ENCODE results near the gene VPS50.

The VPS50 gene, protein sequence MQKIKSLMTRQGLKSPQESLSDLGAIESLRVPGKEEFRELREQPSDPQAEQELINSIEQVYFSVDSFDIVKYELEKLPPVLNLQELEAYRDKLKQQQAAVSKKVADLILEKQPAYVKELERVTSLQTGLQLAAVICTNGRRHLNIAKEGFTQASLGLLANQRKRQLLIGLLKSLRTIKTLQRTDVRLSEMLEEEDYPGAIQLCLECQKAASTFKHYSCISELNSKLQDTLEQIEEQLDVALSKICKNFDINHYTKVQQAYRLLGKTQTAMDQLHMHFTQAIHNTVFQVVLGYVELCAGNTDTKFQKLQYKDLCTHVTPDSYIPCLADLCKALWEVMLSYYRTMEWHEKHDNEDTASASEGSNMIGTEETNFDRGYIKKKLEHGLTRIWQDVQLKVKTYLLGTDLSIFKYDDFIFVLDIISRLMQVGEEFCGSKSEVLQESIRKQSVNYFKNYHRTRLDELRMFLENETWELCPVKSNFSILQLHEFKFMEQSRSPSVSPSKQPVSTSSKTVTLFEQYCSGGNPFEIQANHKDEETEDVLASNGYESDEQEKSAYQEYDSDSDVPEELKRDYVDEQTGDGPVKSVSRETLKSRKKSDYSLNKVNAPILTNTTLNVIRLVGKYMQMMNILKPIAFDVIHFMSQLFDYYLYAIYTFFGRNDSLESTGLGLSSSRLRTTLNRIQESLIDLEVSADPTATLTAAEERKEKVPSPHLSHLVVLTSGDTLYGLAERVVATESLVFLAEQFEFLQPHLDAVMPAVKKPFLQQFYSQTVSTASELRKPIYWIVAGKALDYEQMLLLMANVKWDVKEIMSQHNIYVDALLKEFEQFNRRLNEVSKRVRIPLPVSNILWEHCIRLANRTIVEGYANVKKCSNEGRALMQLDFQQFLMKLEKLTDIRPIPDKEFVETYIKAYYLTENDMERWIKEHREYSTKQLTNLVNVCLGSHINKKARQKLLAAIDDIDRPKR

DNA sequence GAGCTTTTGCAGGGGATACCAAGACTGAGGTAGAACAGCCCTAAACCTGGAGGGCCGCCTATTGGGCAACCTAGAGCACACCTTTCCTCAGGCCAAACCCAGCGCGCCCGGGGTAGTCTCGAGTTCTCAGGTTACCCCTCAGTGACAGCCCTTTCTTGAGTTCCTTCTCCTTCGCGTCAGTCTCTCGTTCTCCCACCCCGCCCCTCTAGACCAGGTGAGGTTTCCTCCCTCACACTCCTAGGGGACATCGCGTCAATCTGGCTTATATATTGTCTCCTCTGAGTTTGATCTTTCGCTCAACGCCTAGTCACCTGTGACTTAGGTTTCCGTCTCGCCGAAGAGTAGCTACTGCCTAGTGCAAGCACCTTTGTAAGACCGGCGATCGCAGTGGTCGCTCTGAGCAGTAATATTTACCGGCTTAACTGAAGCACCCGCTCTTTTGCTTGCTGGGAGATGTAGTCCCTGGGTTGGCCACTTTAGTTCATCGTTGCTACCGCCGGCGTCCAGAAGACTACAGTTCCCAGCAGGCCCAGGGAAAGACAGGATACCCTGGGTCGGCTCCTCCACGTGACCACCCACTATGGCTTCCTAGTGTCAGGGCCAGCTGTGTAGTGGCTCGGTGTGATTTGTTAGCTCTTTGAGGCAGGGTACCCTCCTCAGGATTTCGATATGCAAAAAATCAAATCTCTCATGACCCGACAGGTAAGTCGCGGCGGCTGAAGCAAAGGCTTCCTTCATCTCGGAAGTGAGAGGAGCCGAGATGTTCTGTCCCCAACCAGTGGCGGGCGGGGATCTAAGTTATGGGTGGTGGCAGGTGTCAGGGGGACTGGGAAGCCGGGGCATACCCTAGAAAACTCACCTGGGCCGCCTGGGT lies at the start of gene VPS50:
Gene VPS50 (plus strand): TSS at position 568 of the 874 bp plus-strand sequence. CDS start 102 bp downstream, at position 670.
- DNase-seq = peak; percentile 96

DNA sequence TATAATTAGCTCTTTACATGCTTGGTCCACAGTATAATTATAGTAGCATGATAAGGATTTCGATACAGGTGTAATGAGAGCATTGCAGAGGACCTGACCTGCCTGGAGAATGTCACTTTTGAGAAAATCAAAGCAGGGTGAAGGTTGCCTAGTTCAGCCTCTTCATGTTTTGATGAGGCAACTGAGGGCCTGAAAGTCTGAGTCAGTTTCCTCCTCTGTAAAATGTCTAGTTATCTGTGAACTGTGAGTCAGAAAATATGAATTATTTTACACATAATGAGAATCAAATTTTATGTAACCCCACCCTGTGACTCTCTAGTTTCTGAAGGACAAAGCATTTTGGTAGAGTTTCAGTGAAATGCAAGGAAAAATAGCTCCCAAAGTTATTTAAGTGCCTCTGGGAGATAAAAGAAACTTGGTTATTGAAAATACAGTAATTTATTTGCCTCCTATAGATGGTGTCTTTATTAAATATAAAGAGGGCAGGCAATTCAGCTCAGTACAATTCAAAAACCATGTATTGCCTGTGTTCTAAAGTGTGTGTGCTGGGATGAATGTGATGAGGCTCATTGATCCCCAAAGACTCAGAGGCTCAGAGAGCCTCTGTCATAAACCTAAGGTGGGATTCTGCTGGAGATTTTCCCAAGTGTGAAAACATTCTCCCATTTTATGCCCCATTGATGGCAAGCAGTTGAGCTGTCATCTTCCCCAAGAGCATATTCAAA lies 46.7 kb upstream of the VPS50 start:
- peak; percentile 36 for DNase-seq

DNA sequence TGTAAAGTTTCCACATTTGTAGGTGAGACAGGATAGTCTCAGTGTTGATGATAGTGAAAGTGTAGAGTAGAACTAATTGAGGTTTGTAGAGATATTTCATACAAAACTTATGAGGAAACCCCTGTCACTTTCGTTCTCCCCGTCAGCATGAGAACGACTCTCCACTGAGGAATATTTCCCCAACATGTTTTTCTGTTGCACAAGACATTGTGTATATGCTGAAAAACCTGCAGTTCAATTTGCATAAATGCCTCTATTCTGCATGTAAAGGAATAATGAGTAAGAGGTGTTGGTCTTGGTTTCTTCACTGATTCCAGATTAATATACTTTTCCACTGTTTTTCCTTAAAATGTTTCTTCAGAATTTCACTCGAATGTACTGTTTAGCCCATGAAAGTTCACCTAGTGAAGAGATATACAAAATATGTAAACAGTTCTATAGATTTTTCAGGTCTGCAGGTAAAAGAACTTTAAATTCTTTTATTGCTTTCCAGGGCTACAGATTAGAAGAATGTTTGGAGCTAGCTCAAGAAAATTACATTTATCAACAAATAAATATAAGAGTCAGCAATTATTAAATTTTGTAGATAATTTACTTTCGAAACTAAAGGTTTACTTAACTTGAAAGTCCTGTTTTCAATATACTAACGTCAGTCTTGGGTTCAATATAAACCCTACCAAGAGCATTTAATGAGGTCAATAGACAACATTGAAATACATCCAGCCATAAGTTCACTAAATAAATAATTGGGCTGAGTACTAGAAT lies 43.1 kb upstream of the VPS50 start:
- DNase-seq = no peak

DNA sequence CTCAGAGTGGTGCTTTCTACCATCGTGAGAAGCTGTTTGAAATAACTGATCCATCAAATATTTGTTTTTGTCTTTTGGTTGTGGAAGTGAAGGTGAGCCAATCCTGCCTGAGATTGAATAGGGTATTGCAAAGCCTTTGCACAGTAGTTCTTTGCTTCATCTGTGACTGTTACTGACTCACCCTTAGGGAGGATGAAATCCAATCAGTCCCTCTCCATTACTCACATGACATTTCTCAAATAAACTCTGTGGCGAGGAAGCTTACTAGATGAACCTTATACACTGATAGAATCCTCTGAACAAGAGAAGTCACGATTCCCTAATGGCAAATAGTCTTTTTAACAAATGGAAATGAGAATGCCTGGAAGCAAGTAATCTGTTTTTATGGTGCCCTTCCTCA lies 37.8 kb upstream of the VPS50 start:
- DNase-seq = peak; percentile 17

DNA sequence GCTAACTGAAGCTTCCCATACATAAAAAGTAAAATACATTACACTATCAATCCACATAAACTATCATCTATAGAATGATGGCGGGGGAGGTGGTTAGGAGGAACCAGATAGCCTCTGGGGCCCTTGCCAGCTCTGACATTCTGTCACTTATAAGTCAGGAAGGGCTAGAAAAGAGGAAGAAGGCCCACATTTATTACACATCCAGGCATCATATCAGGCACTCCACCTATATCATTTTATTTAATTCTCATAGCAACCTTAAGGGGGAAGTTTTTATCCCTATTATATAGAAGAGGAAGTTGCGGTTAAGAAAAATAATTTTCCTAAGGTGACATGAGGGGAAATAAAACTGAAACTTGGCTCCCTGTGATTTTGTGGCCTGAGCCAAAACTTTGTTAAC lies 35.8 kb upstream of the VPS50 start:
- no peak for DNase-seq

DNA sequence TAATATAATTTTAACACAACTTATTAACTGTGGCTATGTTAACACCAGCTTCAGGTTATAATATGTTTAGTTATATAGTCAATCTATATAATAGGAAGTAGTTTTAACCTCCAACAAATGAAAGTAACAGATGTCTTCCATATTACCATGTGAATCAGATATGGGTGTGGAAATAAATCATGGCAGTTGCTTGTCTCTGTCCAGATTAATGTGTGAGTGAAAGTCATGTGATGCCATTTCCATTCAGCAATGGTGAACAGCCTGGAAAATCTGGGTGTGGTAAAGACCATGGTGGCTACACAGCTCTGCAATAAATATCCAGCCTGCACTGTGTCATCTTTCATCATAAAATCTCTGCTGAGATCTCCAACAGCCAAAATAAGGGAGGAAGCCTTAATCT lies 33.7 kb upstream of the VPS50 start:
- DNase-seq = no peak

DNA sequence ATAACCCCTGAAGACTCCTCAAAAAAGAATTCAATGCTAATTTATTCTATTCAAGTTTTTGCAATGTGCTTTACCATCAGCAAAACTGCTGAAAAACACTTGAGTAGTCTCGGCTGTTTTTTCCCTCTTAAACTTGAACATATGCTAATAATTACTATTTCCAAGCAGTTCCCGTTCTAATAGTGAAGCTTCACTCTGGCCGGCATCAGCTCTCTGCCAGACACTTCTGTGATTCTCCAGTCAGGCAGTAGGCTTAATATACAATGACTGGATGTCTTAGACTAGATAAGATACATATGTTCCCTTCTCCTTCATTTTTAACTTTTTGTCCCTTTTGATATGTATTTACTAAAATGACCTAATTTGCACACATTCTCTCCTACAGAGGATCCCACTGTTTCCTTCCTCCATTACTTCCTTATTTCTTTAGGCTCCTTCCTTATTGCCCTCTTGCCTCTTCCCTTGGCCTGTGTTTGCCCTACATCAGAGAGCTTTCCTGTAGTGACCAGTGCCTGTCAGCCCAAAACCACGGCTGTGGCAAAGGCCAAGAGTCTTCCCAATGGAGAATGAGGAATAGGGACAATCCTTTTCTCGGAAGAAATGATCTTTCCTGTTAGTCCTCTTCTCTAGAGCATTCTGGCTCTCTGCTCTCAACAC lies 29.4 kb upstream of the VPS50 start:
- DNase-seq = no peak

DNA sequence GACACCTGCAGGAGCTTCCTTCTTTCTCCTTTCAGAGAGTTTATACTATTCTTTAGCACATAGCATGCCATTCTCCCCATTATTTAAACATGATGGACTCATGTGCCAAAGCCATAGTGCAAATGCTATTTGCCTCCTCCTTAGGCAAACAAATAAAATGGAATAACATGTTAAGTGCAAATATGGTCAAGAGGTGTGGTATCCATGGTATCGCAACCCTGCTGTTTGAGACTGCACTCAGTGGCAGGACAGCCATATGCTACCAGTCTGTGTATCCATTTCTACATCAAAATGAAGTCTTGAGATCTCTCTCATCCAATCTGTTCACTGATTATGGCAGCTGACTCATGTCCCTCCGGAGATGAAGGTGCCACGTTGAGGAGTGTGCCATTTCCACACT lies 28.7 kb upstream of the VPS50 start:
- no peak for DNase-seq

DNA sequence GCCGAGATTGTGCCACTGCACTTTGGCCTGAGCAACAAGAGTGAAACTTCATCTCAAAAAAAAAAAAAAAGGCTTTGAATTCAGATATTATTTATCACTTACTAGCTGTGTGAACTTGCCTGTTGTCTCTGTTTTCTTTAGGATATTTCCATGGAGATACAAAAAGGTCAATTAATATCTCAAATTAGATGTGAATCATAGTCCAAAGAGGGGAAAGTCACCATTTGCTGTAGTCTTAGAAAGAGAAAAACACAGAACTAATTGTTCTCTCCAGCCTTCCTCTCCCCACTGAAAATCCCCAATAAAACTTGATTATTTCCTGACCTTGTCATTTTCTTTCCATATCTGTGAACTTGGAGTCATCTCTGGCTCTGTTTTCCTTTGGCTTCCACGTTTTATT lies 27.1 kb upstream of the VPS50 start:
- DNase-seq = no peak

DNA sequence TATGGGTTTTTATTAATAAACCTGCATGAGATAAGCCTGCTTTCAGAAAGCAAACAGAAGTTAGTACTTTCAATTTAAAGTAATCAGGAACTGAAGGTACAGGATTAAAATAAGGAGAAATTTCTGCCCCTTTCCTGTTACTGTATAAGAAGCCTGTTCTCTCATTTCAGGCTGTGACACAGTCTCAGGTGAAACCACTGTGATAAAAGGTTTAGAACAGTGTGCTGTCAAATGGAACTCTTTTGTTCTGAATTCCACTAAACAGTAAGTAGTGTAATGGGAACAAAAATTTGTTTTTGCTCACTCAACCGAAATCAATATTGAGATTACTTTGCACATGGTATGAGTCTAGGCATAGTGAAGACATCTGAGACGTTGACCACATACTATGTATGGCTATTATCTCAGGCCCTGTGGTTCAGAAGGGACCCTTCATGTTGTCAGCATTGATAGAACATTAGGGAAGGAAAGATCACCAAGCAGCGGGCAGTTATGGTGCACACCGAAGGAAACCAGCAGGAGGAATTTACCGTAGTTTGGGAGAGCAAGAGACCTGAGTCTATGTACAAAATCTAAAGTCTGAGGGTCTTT lies 20.8 kb upstream of the VPS50 start:
- no peak for DNase-seq

DNA sequence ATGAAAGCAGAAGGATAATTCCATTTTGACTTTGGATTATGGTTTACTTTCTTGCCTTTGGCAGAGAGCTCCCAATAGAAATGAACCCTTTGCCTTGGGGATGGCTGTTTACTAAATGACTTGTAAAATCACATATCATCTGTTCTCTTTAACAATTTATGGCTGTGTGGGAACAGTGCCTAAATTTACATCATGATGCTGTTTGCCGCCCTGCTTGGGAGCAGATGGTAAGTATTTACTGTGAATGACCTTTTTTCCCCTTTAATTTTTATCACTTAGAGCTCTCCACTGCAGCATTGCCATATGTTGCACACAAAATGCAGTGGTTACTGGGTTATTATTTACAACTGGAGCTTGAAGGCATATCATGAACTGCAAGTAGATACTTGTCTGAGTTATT lies 19.3 kb upstream of the VPS50 start:
- no peak for DNase-seq

DNA sequence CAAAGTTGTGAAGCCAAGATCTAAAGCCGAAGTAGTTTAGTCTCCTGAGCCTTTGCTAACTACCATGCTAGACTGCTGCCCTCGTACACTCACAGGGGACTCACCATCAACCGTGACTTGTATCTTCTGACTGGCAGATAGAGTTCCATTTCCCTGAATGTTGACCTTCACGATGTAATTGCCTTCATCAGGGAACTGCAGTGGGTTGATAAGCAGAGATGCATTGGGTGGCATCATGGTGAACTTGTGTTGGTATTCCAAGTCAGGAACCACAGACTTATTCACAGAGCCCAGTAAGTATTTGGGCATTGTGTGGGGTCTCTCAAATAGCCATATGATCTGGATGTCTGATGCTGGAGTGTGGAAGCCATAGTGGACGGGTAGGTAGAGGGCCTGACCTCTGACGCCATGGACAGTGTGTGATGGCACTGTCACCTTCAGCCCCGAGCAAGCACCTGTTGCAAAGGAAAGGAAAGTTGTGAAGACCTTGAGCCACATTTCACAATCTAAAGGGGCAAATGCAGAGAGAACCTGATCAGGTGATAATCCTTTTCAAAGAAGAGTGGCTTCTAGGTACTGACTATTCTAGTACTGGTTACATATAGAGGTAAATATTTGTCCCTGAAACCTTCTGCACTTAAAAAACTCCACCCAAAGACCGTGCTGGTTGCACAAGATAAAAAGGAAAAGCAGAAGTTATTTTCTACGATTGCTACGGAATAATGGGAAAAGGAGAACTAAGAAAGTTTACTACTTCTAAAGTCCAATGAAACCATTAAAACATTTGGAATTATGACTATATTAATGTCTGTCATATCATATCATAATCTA lies 13.0 kb upstream of the VPS50 start:
- no peak for DNase-seq

DNA sequence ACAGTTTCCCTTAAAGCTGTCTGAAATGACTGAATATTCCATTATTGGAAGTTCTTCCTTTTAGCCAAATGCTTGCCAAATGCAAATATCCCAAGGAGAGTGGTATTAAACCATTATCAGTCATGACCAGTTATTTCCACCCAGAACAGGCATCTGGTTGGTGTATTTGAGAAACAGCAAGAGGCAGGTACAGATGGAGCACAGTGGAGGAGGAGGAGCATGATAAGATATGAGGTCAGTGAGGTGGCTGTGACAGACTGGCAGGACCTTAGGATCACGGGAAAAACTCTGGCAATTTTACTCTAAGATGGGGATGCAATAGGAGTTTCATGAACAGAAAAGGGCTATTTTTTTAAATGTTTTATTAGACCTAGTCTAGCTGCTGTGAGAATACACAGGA lies 12.3 kb upstream of the VPS50 start:
- DNase-seq = no peak

DNA sequence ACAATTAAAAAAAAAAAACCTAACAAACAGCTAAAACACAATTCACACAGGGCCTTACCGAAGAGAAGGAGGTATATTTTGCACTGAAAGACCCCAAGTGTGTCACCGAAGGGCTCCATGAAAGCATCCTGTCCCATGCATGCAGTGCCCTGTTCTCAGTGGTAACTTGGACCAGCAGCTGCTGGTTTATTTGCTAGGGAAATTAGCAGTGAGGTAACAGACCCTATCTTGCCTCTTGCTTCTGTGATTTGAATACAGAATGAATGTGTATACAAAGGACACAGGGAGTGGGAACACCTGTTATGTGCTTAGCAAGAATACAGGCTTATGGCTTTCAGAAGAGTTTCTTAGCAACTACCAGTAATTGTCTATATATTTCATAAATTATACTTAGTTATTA lies 5.9 kb upstream of the VPS50 start, which contains the start of gene HEPACAM2:
Gene HEPACAM2 (minus strand): TSS at position 160 of the 400 bp plus-strand sequence.
- DNase-seq = no peak

DNA sequence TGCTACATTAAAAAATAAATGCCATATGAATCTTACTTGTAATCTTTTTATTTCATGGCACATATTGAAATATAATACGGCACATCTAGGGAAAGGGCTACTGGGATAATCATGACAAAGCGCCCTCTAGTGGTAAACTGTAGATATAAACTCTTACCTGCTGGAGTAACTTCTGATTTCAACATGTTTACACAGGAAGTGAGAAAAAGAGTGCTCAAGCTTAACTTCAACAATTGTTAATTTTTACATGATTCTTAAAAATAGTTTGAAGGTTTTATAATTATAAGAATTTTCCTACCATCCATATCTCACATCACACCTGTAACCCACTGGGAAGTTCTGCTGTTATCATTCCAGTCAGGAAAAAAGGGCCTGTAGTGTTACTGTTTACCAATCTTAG lies 3.9 kb upstream of the VPS50 start:
- peak; percentile 55 for DNase-seq

DNA sequence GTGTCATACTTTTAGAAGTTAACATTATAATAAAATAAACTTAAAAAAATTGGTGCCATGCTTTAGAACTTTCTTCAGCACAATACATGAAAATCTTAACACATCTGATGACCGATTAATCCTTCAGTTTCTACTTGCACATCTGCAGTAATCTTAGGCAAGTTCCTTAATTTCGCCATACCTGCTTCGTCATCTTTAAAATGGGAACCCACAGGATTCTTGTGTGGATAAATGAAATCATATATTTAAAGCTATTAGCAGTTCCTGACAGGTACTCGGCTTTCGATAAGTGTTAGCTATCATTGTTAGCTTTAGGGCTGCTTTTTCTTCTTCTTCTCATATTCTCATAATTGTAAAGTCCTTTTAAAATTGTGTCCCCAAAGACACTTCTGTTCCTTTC lies 907 bp upstream of the VPS50 start:
- DNase-seq = no peak

DNA sequence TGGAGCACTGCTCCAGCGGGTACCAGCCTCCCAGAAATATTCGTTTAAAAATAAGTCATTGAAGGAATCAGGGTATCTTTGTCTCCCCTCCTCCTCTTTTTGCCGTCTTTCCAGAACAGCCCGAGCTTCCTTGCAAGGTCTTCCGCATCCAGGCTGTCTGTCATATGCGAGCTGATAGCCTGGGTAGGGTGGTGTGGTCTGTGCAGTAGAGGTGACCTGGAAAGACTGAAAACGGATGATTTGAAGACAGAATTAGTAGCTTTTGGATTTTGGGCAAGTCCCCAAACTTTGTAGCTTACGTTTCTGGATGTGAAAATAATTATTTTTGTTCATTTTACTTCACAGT lies 480 bp downstream of the VPS50 start:
- DNase-seq = no peak

DNA sequence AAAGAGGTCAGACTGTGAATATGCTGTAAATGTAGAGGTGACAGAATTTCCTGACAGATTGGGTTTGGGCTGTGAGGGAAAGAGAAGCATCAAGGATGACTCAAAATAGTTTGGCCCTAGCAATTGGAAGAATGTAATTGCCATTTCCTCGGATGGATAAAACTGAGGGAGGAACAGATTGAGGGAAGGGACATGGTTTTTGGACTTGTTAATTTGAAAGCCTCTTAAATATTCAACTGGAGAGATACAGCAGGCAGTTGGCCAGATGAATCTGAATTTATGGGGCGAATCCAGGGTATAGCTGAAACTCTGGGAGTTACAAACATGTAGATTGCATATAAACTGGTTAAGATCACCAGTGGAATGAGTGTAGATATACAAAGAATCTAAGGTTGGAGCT lies 3.4 kb downstream of the VPS50 start:
- DNase-seq = no peak

DNA sequence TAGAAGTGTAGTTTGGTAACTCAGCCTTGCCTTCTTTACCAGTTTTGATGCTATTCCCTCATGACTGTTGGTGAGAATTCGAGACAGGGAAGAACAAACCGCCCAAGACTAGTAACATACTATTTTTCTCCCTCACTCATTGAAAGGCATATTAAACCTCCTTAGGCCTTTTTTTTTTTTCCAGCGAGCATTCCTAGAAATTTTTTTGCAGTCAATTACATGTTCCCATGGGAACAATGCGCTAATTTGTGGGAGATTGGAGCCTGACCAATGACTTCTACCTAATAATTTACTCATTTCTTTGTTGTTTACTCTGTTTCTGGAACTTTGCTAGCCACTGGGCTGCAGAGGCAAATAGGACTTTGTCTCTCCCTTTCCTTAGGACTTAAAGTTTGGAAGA lies 6.0 kb downstream of the VPS50 start:
- DNase-seq = no peak

DNA sequence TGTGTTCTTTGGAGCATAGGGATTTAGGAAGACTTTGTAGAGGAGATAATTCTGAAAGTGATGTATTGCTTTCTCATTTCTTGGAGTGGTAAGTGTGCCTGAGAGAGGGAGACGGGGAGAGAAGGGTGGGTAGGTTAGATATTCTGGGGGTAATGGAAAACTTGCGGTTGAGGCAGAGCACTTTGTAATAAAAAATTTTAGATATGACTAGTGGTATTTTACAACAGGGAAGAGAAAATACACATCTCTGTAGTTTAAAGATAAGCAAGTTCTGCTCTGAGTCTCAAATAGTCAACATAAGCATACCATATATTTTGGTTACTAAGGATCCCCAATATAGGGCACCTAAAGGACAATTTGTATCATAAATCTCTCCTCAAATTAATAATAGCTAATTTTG lies 6.6 kb downstream of the VPS50 start:
- DNase-seq = no peak

Measured in fibroblast of skin of right biceps (primary cell).